GM21576 (cell line): ENCODE measurements around the gene MPC2.
"Not testable (repeated sequence)": the region's sequence is repeated elsewhere in the genome, so short reads cannot be mapped to it uniquely, and the experiment has no call there.

Experiments
- ATAC-seq: cut with Tn5 transposase; IDR thresholded peaks from one replicate; pipeline ENCODE4 v1.9.1; 2021; ENCODE audit warnings: mild to moderate bottlenecking, moderate library complexity; ENCODE audit not compliant: unreplicated experiment

Gene MPC2

DNA sequence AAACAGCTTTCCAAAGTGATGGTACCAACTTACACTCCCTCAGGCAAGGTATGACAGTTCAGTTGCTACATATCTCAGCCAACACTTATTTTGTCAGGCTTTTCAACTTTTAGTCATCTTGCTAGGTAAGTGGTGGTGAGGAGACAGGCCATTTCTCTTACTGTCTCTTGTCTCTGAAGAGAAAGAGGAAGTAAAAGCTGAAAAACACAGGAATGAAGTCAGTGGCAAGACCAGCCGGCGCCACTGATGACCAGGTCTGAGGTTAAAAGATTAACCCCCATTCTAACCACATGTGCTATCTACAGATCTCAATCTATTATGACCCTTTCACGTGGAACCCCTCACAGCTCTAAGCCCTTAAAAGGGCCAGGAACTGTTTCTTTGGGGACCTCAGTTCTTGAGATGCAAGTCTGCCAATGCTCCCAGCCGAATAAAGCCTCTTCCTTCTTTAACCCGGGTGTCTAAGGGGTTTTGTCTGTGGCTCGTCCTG, 27.1 kb downstream of the MPC2 start:
- no peak for ATAC-seq

DNA sequence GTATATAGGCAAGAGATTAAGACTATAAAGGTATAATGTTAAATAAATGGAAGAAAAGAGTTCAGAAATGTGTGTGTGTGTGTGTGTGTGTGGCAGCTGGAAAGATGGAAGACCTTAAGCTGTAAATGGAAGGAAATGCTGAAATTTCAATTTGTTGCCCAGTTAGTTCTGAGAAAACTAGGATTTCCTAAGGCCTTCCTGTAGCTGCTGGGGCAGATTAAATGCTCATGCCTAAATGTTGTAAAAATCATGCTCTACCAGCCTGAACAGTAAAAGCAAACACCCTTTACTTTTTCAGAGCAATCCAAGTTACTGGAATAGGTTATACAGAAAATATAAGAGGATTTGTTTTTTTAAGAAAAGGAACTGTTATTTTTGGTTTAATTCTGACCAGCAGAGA, 31.2 kb downstream of the MPC2 start:
- ATAC-seq = no peak

DNA sequence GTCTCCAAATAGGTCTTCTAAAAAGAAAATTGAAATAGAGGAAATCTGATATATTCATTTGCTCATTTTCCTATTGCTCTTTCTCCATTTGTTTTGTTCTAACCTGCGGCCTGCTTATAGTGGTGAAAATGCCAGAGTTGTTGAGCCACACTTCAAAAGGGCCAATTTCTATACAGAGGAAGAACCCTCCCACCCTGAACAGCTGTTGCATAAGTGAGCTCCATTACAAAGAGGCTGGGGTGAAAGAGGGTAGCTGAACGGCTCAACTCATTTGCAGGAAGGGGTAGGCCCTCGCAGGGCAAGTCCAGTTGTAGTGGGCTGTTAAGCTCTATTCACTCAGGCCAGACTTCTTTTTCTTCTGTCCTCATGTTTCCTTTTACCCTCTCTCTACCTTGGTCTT, 31.7 kb downstream of the MPC2 start:
- ATAC-seq = no peak

DNA sequence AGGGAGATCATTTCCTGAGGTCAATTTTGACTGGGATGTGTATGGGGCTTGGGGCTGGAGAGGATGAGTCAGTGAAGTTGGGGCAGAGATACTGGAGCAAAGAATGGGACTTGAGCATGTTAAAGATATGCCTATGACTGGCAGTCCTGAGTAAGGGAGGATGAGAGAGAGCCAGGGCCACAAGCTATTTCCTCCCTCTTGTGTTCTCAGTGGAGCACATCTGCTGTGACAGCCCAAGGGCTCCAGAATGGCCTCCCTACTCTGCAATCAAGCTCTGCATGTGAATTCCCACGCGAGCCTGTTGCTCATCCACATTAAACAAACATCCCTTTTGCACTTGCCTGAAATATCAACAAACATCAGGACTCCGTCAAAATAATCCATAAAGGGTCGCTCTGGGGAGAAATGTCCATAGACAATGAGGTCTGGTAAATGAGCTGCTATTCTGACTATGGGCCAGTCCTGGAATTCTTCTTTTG, 32.2 kb downstream of the MPC2 start:
- ATAC-seq = no peak

DNA sequence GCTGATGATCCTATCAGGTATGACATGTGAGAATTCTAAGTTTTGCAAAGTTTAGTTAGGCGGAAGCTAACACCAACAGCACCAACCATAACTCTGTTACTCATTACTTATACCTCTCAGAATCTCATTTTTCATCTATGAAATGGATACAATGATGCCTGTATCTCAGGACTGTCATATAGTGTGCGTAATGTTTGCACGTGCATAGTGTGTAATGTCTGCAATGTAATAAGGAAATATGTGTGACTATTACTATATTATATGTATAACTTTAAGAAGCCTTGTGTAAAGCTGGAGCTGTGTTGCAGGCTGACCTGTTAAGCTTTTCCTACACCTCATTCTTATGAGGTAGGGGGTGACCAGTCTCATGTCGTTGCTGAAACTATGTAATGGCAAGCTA, 36.0 kb downstream of the MPC2 start:
- ATAC-seq = no peak

DNA sequence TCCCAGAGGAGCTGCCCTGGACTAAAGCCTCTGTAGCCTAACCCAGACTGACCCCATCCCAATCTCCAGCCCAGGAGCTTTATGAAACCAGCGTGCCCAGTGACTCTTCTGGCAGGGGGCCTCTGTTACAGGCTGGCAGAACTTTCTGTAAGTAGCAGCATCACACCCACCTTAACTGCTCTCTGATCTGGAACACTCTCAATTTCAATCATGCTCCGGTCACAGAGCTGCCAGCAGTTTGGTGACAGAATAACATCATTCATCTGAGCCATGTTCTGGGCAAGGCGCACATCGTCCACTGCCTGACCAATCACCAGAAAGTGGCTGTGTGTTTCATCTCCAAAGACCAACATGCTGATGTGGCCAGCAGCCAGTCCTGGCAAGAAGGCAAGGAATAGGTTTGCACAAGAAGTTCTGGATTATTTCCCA, 37.6 kb downstream of the MPC2 start:
- peak; percentile 93 for ATAC-seq

DNA sequence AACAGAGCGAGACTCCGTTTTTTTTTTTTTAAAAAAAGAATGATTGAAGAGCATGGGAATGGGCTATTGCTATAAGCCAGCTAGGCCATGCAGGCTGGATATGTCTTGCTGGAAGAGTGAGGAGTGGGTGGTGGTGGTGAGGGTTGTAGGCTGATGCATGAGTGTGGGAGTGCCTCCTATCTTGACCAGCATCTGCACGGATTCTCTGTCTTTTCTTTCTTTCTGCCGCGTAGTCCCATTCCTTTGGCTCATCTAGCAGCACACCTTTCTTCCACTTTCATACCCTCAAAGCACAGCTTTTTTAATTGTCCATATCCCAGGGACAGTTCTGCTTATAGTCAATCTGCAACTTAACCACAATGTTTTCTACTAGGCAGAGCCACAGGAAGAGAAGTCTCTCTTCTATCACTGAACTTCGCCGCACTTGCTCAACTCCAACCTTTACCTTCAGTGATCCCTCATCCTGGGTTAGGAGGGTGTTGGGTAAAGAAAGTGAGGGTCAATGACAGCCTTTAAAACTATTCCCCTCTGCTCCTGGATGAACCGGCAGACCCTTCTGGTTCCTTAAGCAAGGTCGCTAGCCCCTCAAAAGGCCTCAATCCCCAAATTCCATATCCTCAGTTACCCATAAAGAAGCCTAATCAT, 38.2 kb downstream of the MPC2 start:
- ATAC-seq = no peak

DNA sequence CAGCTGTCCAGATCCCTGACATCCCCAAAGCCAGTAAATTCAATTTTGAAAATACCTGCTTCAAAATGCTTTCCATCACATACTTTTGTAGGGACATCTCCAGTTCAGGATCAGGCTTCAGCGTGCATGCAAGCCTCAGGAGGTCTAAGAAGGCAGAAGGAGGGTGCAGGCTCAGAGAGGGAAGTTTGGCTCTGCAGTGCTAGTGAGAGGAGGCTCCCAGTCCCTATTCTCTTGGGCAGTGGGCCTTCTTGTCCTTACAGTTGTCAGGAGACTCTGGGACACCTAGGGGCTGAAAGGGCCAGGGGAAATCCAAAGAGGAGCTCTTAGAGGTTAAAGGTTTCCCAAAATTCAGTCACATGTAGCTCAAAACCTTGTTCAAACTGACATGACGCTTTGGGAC, 43.1 kb downstream of the MPC2 start:
- ATAC-seq = no peak

DNA sequence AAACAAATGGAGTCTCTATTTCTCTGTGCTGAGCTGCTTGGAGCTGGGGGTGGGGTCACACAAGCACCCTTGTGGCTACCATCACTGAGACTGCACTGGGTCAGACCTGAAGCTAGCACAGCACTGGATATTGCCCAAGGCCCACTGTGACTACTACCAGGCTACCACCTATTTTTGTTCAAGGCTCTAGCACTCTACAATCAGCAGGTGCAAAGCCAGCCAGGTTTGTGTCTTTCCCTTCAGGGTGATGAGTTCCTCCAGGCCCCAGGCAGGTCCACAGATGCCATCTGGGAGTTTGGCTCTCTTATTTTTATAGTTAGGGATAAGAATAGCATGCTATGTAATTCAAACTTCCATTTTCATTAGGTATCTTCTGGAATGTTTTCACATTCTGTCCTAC, 46.5 kb downstream of the MPC2 start:
- ATAC-seq = no peak

DNA sequence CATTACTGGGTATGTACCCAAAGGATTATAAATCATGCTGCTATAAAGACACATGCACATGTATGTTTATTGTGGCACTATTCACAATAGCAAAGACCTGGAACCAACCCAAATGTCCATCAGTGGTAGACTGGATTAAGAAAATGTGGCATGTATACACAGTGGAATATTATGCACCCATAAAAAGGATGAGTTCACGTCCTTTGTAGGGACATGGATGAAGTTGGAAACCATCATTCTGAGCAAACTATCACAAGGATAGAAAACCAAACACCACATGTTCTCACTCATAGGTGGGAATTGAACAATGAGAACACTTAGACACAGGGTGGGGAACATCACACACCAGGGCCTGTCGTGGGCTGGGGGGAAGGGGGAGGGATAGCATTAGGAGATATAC, 49.7 kb downstream of the MPC2 start:
- not testable (repeated sequence) for ATAC-seq

DNA sequence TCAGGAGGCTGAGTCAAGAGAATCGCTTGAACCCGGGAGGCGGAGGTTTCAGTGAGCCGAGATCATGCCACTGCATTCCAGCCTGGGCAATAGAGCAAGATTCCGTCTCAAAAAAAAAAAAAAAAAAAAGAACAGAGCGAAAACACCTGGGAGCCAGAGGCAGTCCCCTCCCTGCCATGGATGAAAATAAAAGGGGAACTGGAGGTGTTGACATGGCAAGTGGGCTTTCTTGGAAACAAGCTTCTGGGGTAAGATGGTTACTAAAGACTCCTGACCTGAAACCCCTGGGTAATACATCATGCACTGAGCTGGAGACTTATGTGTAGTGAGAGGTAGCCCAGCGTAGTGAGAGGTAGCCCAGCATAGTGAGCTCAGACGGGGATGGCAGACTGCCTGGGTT, 54.5 kb downstream of the MPC2 start:
- ATAC-seq = no peak

DNA sequence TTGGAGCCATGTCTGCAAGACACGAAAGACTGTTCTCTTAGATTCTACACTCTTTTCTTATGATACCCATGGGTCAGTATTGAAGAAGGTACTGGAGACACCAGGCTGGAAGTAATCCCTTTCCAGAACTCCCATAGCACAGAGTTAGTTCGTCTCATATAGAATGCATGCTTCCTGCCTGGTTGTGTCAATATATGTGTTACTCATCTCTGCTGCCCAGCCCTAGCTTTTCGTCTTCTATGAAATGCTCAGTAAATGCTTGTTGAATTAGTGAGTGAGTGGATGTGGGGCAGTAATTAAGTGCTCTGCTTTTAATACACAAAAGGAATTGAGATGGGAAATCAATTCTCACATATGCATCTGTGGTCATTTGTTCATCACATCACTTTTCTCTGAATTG, 55.1 kb downstream of the MPC2 start:
- ATAC-seq = no peak

DNA sequence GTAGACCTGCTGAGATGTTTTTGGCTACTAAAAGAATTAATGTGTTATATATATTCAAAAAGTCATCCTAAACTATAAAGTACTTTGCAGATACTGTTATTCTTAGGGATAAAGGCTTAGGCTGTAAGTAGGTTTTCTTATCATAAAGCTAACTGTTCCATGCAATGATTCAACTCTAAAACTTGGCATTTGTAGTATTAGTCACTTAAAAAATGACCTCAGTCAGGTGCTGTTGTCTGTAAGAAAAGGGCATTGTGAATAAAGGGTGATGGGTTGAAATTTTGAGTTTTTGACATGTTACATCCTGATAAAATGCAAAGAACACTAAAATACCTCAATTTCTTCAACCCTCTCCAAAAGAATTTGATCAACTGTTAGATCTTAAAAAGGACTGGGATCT, 55.8 kb downstream of the MPC2 start:
- no peak for ATAC-seq

DNA sequence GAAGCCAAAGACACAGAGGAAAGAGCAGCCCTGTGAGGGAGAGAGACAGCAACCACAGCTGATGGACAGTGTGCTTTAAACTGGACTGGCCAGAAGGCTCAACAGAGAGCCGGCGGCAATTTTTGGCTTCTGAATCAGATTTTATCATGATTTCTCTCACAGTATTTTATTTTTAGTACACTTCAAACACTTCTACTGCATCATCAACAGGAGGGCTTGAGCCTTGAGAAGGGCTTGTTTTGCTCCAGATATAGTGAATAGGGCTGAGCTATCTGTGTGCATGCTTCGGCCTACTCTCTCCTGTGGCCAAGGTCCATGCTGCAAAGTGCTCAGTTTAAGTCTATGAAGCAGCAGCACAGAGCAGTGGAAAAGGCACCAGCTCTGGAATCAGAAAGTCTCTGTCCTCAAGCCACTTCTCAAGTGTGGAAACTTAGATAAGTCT, 56.3 kb downstream of the MPC2 start:
- no peak for ATAC-seq

DNA sequence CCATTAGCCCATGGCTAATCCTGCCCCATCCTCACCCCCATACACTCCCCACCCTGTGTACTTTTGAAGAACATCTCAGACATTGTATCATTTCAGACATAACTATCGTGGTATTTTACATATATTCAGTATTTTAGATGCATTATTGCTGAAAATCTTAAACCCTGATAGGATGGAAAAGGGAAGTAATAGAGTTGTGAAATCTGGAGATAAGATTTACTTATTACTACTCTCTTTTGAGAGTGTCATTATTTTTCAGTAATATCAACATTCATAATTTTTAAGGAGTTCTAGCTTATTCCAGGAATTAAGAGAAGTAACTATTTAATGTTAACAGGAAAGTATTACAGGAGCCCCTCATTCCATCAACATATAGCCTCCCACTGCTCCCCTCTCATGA, 57.4 kb downstream of the MPC2 start:
- no peak for ATAC-seq

DNA sequence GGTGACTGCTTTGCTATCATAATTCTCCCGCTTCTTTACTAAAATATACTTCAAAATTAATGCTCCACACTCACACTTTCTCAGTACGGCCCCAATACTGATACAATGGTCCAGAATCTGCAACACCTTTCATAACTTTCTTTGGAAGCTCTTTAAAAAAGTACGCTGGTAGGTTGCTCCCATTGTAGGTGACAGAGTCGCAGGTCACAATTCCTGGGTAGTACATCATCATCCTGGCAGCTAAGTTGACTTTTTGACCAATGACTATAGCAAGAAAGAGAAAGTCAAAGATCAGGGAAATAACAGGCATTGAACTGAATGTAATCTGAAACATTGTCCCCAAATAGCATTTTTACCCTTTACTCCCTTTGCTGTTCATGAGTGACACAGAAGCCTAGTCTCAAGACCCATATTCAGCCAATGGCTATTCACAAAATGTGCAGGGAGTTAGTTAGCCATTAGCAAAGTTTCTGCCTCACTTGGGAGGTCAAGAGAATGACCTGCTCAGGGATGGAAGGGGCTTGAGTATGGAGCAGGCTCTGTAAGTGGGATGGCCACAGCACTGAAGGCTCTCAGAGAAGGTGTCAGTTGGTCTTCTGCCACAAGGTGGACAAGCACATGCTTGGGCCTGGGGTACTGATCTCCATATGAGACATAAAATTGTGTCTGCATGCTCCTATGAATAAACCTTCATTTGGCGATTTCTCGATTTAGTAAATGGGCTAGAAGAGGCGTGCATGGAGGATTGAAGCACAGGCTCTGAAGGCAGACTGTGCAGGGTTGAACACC, 58.3 kb downstream of the MPC2 start:
- ATAC-seq = no peak

DNA sequence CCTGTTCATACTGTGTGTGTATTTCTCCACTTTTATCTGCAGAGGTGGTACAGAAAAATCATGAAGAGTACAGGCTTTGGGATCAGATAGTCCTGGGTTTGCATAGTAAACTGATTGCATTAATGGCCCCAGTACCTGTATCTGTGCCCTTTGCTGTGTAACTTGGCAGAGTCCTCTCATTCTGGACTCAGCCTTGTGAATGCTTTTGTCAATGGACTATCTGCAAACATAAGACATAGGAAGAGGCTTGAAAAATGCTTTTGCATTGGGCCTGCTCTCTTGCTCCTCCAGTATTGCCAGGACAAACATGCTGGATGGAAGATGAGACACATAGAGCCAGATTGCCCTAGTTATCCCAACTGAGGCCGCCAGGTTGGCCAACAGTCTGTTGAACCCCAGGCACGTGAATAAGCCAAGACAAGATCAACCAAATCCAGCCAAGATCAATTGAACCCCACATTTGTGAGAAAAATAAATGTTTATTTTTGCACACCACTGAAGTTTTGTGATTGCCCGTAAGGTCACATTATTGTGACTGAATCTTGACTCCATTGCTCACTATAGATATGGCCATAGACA, 60.2 kb downstream of the MPC2 start:
- no peak for ATAC-seq

DNA sequence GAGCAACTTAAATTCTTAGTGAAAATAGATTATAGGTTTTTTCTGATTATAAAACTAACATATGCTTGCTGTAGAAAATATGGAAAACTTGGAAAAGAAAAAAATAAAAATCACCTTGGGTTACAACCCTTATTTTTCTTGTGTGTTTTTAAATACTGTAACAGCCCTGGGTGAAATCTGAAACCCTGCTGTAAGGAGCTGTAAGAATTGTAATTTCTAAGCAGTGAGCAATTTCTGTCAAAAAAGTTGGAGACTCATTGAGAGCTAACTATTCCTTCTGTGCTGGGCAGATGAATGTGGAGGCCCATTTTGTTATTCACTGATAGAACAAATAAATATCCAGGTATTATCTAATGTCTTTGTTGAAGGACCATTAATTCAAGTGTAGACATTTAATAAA, 65.5 kb downstream of the MPC2 start:
- no peak for ATAC-seq

DNA sequence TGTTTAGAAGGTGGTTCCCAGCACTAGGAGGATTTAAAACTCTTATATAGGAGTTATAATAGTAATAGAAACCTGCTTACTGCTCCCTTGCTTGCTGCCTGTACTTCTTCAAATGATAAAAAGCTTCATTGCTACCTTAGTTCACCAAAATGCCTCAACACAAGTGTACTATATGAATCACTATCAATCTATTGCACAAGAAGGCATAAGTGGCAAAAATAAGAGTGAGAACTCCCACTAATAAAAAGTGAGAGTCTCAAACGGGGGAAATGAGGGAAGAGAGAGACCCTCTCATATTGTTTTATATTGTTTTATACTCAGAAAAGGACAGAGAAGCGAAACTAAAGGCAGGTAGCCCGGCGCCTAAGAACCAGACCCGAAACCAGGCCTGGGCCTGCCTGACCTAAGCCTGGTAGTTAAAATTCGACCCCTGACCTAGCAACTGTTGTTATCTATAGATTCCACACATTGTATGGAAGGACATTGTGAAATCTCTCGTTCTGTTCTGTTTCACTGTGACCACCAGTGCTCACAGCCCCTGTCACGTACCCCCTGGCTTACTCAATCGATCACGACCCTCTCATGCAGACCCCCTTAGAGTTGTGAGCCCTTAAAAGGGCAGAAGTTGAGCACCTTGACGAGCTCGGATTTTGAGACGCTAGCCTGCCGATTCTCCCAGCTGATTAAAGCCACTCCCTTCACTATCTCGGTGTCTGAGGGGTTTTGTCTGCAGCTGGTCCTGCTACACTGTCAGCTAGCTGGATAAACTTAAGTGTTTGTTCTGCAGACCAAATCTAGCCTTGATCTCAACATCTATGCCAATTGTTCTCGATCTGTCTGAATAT, 67.5 kb downstream of the MPC2 start:
- ATAC-seq = not testable (repeated sequence)

DNA sequence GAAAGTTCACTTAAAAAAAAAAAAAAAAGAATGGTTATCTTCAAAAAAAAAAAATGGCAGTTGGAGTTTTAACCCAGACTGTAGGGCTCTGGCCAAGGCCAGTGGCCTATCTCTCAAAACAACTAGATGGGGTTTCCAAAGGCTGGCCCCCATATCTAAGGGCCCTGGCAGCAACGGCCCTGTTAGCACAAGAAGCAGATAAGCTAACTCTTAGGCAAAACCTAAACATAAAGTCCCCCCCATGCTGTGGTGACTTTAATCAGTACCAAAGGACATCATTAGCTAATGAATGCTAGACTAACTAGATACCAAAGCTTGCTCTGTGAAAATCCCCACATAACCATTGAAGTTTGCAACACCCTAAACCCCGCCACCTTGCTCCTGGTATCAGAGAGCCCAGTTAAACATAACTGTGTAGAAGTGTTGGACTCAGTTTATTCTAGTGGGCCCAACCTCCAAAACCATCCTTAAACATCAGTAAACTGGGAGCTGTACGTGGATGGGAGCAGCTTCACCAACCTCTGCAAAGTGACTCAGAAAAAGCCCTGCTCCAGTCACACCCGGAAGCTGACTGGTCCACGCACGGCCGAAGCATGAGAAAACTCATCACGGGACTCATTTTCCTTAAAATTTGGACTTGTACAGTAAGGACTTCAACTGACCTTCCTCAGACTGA, 70.0 kb downstream of the MPC2 start:
- not testable (repeated sequence) for ATAC-seq
